Urothelium cell line (cell line): ENCODE measurements around the gene LYPD4.
A peak's percentile ranks its signal among the peaks of the same experiment; 100 is the strongest.

Experiments used
- DNase-seq: peaks from one replicate; pipeline ENCODE4 v3.0.0; 2011; ENCODE audit warnings: low spot score, mixed read lengths
- FAIRE-seq: peaks from 2 replicates; lab custom pipeline; 2011; peaks lifted over from hg19 to GRCh38; lab: Jason Lieb, UNC

Gene LYPD4

GRCh38 chr19:41853344-41853743, 8.9 kb upstream of the LYPD4 start:
- no peak for DNase-seq
- FAIRE-seq, result no peak

- no peak for FAIRE-seq
- DNase-seq, result no peak
These were observed 7.0 kb upstream of the LYPD4 start for GRCh38 chr19:41851456-41851855.

- FAIRE-seq (no peak), DNase-seq (no peak)
These were observed 5.9 kb upstream of the LYPD4 start for GRCh38 chr19:41850381-41850780.

GRCh38 chr19:41849067-41849466, 4.6 kb upstream of the LYPD4 start:
- DNase-seq (no peak), FAIRE-seq (no peak)

- DNase-seq (no peak), FAIRE-seq (no peak)
These were observed 4.2 kb upstream of the LYPD4 start for GRCh38 chr19:41848666-41849065.

GRCh38 chr19:41847351-41848105, 3.0 kb upstream of the LYPD4 start:
- DNase-seq, result peak; percentile 2

GRCh38 chr19:41845051-41845590, 638 bp upstream of the LYPD4 start:
- FAIRE-seq (no peak), DNase-seq (peak; percentile 2)

More at GRCh38 chr19:41847351-41848105, 3.0 kb upstream of the LYPD4 start:
- no peak for FAIRE-seq

- DNase-seq, result no peak
- FAIRE-seq, result no peak
These were observed 343 bp upstream of the LYPD4 start, which contains the start of gene DMRTC2 for GRCh38 chr19:41845001-41845050. Gene DMRTC2 (plus strand): TSS chr19:41845042. CDS start chr19:41847429, 2,387 bp downstream.

GRCh38 chr19:41843371-41843770, 1.1 kb downstream of the LYPD4 start:
- FAIRE-seq (no peak), DNase-seq (peak; percentile 1)

GRCh38 chr19:41839211-41839610, 5.3 kb downstream of the LYPD4 start:
- no peak for FAIRE-seq
- DNase-seq, result no peak

GRCh38 chr19:41837981-41838708, 6.3 kb downstream of the LYPD4 start:
- FAIRE-seq (no peak), DNase-seq (no peak)

GRCh38 chr19:41821003-41821735, 23.3 kb downstream of the LYPD4 start:
- DNase-seq (peak; percentile 70), FAIRE-seq (no peak)

GRCh38 chr19:41816761-41817160, 27.7 kb downstream of the LYPD4 start:
- DNase-seq (no peak), FAIRE-seq (no peak)

GRCh38 chr19:41815301-41815700, 29.2 kb downstream of the LYPD4 start:
- DNase-seq (no peak), FAIRE-seq (no peak)

- FAIRE-seq (no peak), DNase-seq (no peak)
These were observed 30.6 kb downstream of the LYPD4 start for GRCh38 chr19:41813911-41814310.

- FAIRE-seq (no peak), DNase-seq (no peak)
These were observed 32.5 kb downstream of the LYPD4 start for GRCh38 chr19:41811981-41812380.

GRCh38 chr19:41811036-41811435, 33.4 kb downstream of the LYPD4 start:
- no peak for DNase-seq
- FAIRE-seq, result no peak

GRCh38 chr19:41810301-41810700, 34.2 kb downstream of the LYPD4 start:
- DNase-seq, result no peak
- FAIRE-seq, result no peak

GRCh38 chr19:41808663-41809566, 35.6 kb downstream of the LYPD4 start:
- FAIRE-seq, result no peak
- no peak for DNase-seq

- DNase-seq, result no peak
- no peak for FAIRE-seq
These were observed 37.3 kb downstream of the LYPD4 start for GRCh38 chr19:41807176-41807575.

- DNase-seq (no peak), FAIRE-seq (no peak)
These were observed 40.1 kb downstream of the LYPD4 start for GRCh38 chr19:41804336-41804735.
